Neural progenitor cell (in vitro differentiated cells): ENCODE data around the gene CAMK2D.

Experiments
- CTCF ChIP-seq: fragments of 200-600 bp; sonication (generic); IDR thresholded peaks from 2 replicates; pipeline ENCODE4 v1.5.1; 2017; ENCODE audit warnings: antibody characterized with exemption, mild to moderate bottlenecking
- EZH2 ChIP-seq: fragments of 200-600 bp; sonication (generic); IDR thresholded peaks from 2 replicates; pipeline ENCODE4 v1.6.1; 2017; ENCODE audit warnings: antibody characterized with exemption, mild to moderate bottlenecking, moderate library complexity

- TF ChIP-seq CTCF (no peak), EZH2 (no peak)
These were observed 174.4 kb downstream of the CAMK2D start for GRCh38 chr4:113587156-113587555.
